ENCODE data around the gene BLVRB.

The BLVRB gene

DNA sequence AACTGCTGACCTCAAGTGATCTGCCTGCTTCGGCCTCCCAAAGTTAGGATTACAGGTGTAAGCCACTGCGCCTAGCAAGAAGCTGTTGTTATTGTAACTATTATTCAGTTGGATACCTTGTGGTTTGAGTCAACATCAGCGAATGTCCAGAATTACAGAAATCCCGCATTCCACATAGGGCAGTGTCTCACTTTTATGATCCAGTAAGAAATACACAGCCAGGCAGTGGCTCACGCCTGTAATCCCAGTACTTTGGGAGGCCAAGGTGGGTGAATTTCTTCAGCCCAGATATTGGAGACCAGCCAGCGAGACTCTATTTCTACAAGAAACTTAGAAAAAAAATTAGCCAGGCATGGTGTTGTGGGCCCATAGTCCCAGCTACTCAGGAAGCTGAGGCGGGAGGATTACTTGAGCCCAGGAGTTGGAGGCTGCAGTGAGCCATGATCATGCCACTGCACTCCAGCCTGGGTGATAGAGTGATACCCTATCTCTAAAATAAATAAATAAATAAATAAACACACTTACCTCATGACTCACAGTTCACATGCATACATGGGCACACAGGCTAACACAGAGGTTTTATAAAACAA, 45.1 kb upstream of the BLVRB start:
- H3K4me3 ChIP-seq (ENCODE audit: low read depth, low read length), result no peak overlapping the region
- TF ChIP-seq, protein P1, sequence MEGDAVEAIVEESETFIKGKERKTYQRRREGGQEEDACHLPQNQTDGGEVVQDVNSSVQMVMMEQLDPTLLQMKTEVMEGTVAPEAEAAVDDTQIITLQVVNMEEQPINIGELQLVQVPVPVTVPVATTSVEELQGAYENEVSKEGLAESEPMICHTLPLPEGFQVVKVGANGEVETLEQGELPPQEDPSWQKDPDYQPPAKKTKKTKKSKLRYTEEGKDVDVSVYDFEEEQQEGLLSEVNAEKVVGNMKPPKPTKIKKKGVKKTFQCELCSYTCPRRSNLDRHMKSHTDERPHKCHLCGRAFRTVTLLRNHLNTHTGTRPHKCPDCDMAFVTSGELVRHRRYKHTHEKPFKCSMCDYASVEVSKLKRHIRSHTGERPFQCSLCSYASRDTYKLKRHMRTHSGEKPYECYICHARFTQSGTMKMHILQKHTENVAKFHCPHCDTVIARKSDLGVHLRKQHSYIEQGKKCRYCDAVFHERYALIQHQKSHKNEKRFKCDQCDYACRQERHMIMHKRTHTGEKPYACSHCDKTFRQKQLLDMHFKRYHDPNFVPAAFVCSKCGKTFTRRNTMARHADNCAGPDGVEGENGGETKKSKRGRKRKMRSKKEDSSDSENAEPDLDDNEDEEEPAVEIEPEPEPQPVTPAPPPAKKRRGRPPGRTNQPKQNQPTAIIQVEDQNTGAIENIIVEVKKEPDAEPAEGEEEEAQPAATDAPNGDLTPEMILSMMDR (IDR thresholded peaks at IDR 0.05; ENCODE audit: low read depth, low read length), result no peak

GRCh38 chr19:40508739-40509260, 43.3 kb upstream of the BLVRB start:
- H3K4me3 ChIP-seq (ENCODE audit: low read depth, low read length), result no peak overlapping the region
- TF ChIP-seq, protein P1 (IDR thresholded peaks at IDR 0.05; ENCODE audit: low read depth, low read length), result no peak

- no peak overlapping the region for H3K4me3 ChIP-seq (ENCODE audit: low read depth, low read length)
- TF ChIP-seq, protein P1 (IDR thresholded peaks at IDR 0.05; ENCODE audit: low read depth, low read length), result no peak
These were observed 42.3 kb upstream of the BLVRB start for GRCh38 chr19:40507892-40508291.

- TF ChIP-seq, protein P1 (IDR thresholded peaks at IDR 0.05; ENCODE audit: low read depth, low read length), result no peak
- no peak overlapping the region for H3K4me3 ChIP-seq (ENCODE audit: low read depth, low read length)
These were observed 40.6 kb upstream of the BLVRB start for GRCh38 chr19:40506099-40506498.

GRCh38 chr19:40503320-40503695, 37.8 kb upstream of the BLVRB start:
- H3K4me3 ChIP-seq (ENCODE audit: low read depth, low read length), result no peak overlapping the region
- TF ChIP-seq, protein P1 (IDR thresholded peaks at IDR 0.05; ENCODE audit: low read depth, low read length), result no peak

GRCh38 chr19:40502647-40503319, 37.2 kb upstream of the BLVRB start:
- TF ChIP-seq, protein P1 (IDR thresholded peaks at IDR 0.05; ENCODE audit: low read depth, low read length), result peak; percentile 14; the same call in 1 of the 2 replicates
- H3K4me3 ChIP-seq (ENCODE audit: low read depth, low read length), result no peak overlapping the region

GRCh38 chr19:40502081-40502480, 36.5 kb upstream of the BLVRB start:
- H3K4me3 ChIP-seq (ENCODE audit: low read depth, low read length), result no peak overlapping the region
- TF ChIP-seq, protein P1 (IDR thresholded peaks at IDR 0.05; ENCODE audit: low read depth, low read length), result no peak
